HL-60 (cell line): ENCODE results near the gene KCNMA1.

Experiments used
- CTCF ChIP-seq: IDR thresholded peaks from one replicate; pipeline ENCODE4 v1.5.1; 2011; ENCODE audit warnings: low read length, control low read depth, inconsistent platforms; ENCODE audit not compliant: insufficient read depth
- POLR2AphosphoS5 ChIP-seq: IDR thresholded peaks from 2 replicates; pipeline ENCODE4 v1.6.1; 2012; ENCODE audit warnings: low read depth
- REST ChIP-seq: IDR thresholded peaks from 2 replicates; pipeline ENCODE4 v1.6.1; 2012; ENCODE audit warnings: low read depth; ENCODE audit not compliant: insufficient replicate concordance

GRCh38 chr10:77604941-77605351 lies 32.7 kb downstream of the KCNMA1 start:
- TF ChIP-seq CTCF (no peak), POLR2AphosphoS5 (no peak), REST (no peak)
